Measurements from ENCODE around the gene TM9SF4.

TM9SF4 gene

DNA sequence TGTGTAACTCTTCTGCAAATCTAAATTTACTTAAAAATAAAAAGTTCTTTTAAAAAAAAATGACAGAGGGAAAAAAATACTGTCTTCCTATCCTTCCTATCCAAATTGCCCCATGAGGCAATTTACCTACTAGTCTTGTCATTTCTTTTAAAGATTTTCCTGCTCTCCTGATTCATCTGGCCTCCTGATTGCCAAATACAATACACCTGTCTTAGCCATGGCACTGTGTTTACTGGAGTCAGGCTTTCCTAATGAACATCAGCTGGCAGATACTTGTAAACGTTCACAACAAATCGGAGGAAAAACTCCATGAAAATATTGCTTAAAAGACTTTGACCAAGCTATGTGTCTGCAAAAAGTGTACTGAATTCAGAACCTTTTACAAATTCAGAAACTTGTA is 21.5 kb downstream of the TM9SF4 start:
- DNase-seq = no peak

DNA sequence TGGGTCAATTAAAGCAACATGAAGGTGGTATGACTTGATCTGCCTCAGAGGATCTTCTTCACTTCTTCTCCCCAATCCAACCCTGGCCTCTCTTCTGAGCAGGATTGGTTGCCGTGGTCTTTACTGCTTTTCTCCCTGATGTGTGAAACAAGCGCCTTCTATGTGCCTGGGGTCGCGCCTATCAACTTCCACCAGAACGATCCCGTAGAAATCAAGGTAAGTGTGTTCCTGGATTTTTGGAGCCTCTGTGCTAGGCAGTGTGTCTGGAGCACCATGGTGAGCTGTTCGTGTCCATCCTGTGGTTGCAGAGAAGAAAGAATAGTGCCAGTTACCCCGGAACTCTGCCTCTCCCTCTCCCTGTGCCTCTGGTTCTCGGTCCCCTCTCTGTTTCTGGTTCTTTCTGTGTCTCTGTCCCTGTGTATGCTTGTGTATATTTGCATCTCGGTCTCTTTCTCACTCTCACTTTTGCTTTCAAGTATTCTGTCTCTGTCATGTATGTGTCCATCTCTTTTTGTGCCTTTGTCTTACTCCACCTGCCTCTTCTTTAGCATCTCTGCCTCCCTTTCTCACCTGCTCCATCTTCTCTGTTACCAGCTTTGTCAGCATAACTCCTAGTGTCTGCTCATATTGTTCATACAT is 23.5 kb downstream of the TM9SF4 start:
- DNase-seq = no peak

DNA sequence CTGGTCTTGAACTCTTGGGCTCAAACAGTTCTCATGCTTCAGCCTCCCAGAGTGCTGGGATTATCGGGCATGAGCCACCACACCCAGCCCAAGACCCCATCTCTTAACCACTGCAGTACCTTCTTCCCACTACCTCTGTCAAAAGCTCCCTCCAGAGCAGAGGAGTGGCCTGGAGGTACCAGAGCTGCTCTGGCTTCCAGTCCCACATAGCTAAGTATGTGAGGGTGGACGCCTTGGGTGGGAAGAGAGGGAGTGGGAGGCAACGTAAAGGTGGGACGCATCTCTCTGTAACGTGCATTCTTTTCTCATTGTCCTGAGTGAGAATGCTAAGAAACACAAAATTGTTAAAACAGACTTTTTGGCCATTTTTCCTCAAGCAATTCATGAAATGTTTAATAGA is 24.5 kb downstream of the TM9SF4 start:
- no peak for DNase-seq

DNA sequence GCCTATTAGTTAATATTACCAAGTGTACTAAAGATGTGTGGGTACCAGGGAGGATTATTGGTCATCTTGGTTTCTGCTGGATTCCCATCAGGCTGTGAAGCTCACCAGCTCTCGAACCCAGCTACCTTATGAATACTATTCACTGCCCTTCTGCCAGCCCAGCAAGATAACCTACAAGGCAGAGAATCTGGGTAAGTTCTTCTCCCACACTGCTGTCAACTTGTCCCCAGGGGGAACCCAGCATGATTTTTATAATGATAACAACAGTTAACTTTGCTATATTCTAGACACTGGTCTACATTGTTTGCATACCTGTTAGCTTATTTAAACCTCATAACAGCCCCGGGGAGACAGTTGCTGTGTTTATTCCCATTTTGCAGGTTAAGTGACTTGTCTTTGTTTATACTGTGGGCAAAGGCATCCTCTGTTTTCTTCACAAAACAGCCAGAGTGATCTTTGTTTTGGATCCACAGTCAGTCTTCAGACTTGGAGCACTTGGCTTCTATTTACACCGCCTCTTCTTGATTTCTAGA is 26.5 kb downstream of the TM9SF4 start:
- no peak for DNase-seq

DNA sequence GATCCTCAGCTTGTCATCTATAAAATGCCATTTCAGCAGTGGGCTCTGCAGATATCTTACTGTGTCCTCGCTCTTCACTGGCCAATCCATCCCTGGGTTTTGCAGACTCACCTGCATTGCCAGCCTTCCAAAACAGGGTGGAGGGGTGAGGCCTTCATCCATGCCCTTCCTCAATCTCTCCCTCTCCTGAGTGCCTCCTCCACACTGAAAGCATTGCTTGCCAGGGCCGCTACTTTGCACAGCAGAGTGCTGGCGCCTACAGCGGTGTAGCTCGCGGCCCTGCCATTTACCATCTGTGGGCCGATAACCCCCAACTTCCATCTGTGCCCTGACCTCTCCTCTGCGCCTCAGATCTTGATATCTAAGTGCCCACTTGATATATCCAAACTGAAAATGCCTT is 29.4 kb downstream of the TM9SF4 start:
- no peak for DNase-seq

DNA sequence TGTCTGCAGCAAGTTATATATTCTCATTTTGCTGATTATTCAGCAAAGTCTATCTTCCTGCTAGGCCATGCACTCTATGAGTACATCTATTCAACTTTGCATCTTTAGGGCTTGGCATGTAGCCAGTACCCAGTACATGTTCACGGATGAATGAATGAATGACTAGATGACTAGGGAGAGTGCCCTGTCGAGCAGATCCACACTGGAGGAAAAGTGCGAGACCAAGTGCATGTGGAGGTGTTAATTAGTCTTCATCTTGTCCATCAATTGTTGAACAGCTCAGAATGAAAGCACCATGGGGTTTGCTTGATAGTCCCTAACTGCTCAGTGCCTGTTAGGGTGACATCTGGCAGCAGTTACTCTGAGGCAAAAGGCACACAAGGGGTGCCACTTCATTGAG is 30.4 kb downstream of the TM9SF4 start:
- no peak for DNase-seq

DNA sequence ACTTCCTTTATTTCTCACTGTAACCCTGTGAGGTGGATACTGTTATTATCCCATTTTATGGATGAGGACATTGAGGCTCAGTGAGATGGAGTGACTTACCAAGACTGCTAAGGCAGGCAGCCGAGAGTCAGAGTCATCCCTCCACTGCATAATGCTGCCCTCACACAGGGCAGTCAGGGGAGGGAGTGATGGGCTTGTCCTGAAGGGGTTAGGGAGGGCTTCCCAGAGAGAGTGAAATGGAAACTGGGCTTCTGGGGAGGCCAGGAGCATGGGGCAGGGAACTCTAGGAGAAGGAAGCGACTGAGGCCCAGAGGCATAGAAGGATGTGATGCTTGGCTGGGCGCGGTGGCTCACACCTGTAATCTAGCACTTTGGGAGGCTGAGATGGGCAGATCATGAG is 31.1 kb downstream of the TM9SF4 start:
- DNase-seq = no peak

DNA sequence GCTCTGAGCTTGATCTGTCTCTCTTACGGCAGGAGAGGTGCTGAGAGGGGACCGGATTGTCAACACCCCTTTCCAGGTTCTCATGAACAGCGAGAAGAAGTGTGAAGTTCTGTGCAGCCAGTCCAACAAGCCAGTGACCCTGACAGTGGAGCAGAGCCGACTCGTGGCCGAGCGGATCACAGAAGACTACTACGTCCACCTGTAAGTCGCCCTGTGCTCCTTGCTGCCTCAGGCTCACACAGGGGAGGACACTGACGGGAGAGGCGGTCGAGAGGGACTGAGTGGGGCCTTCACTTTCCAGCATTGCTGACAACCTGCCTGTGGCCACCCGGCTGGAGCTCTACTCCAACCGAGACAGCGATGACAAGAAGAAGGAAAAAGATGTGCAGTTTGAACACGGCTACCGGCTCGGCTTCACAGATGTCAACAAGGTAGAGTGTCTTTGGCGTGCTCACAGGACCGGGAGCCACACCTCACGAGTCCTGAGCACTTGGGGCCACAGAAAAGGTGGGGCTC is 32.0 kb downstream of the TM9SF4 start:
- DNase-seq = no peak

DNA sequence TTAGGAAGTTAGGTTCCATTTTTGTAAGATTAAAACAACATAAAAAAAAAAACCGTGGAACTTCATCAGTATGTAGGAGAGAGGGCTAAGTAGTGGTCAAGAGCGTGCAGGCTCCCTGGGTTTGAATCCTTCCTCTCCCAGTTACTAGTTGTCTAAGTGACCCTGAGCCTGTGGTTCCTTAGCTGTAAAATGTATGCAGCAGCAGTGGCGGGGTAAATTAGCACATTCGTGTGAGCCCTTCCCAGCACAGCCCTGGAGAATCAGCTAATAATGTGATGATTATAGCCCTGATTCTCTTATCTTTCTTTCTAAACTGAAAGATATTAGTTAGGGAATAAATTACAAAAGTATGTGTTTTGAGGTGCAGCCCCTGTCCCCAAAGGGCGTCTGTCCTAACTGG is 32.6 kb downstream of the TM9SF4 start:
- no peak for DNase-seq

DNA sequence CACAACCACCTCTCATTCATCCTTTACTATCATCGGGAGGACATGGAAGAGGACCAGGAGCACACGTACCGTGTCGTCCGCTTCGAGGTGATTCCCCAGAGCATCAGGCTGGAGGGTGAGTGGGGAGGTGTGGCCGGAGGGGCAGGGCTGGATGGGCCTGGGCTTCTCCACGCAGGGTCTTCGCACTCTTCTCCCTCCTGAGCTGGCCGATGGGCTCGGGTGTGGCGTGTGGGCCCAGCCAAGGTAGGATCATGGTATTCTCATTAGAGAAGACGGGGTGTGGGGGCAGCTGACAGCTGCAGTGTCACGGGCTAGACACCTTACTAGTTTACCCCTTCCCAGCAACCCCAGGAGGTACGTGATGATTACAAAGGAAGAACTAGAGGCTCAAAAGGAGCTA is 33.5 kb downstream of the TM9SF4 start:
- no peak for DNase-seq

DNA sequence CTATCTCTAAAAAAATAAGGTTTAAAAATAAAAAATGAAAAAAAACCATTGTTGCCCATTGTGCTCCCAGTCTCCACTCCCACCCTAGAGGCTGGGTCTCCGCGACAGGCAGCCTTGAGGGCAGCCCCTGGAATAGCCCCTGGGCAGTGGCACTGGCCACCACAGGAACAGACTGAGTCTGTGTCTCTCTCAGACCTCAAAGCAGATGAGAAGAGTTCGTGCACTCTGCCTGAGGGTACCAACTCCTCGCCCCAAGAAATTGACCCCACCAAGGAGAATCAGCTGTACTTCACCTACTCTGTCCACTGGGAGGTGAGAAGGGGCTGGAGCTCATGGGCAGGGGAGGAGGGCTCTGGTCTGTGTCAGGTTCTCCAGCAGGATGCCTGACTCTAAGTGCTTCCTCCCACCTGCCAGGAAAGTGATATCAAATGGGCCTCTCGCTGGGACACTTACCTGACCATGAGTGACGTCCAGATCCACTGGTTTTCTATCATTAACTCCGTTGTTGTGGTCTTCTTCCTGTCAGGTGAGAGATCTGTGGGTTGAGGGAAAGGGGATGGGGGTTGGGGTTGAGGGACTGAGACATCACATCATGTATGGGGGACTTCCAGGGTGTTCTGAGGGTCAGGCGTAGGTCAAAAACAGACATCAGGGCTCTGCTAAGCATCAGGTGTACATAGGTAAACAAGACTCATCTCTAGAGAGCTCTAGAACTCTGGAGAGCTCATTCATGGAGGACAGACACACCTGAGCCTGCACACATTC is 35.6 kb downstream of the TM9SF4 start:
- no peak for DNase-seq

DNA sequence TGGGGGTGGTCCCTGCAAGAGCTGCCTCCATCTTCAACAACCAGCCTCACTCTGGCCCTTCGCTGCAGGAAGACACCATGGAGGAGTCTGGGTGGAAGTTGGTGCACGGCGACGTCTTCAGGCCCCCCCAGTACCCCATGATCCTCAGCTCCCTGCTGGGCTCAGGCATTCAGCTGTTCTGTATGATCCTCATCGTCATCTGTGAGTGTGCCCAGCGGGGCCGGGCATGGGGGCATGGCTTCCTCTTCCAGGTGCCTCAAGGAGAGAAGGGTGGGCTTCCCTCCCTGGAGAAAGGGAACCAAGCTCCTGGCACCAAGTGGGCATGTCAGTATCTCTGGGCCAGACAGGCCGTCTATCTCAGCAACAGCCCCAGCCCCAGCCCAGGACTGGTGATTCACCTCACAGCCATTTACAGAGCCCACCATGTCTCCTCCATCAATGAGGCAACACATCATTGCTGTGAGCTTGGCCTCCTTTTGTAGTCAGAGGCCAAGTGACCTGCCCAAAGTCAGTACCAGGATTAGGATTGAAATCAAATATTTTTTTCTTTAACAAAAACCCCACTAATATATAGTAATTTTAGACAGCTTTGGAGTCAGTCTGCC is 40.2 kb downstream of the TM9SF4 start:
- no peak for DNase-seq

DNA sequence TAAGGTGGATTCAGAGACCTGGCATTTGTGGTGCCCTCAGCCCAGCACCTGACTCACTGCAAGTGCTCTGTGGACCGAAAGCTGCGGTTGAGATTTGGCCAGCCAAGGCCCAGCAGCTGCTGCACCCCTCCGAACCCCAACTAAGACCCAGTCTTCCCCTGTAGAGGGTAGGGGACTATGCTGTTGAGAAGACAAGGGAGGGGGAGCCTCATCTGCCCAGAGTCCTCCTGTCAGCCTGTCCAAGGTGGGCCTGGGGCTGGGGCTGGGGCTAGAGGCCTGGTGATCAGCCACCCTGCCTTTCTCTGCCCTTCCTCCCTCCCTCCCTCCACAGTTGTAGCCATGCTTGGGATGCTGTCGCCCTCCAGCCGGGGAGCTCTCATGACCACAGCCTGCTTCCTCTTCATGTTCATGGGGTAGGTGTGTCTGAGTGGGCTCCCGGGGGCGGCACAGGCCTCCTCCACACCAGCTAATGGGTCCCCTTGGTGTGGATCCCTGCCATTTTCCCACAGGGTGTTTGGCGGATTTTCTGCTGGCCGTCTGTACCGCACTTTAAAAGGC is 40.9 kb downstream of the TM9SF4 start:
- DNase-seq = no peak

DNA sequence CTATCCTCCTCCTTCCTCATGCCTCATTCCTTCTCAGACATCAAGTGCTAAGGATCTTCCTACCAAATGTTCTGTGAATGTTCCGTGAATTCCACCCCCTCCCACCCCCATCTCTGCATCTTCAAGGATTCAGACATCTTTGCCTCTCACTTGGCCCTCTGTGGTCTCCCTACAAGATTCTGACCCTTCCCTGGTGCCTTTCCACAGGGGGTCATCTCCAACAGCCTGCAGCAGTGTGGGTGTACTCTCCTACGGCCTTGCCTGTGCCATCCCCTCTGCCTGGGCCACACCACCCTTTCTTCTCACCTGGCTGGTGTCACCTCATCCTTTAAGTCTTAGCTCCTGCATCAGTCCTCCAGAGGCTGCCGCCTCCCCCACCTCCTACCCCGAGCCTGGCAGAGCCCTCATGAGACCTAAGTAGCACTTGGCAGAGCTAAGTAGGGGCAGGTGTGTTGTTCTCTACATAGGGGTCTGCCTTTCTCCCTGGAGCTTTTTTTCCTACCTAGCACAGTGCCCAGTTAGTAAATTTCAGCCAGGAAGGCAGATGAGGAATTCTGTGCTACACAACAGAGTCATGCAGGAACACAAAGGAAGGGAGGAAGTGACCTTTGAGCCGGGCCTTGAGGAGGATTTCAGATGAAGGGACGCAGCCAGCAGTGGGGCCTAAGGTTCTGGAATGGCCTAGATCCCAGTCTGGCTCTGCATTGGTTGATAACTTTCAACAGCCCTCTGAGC is 43.1 kb downstream of the TM9SF4 start:
- no peak for DNase-seq

DNA sequence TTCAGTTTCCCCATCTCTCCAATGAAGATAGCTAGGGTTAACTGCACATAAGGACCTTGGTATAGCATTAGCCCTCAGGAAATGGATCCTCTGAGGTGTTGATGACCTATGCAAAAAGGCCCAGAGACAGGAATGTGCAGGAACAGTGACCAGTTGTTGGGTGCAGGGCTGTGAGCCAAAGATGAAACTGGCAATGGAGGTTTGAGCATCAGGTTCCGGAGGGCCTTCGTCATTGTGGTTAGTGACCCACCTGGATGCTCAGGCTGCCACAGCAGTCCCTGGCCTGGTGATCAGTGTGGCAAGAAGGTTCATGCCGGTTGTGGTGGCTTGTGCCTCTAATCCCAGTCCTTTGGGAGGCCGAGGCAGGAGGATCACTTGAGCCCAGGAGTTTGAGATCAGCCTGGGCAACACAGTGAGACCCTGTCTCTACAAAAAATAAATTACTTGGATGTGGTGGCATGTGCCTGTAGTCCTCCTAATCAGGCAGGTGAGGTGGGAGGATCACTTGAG is 43.7 kb downstream of the TM9SF4 start:
- no peak for DNase-seq

DNA sequence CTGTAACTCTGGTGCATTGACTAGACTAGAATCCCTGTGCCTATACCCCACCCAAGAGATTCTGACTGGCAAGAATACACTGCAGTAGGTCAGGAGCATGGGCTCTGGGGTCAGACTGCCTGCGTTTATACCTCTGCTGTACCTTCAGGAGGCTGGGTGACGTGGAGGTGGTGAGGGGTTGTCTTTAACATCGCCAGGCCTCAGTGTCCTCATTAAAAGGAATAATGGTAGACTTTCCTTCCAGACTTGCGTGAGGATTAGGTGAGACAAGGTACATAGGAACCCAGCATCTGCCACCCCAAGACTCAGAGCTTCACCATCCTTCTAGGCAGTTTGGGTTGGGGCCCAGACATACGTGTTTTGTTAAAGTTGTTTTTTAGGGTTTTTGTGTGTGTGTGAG is 44.3 kb downstream of the TM9SF4 start:
- DNase-seq = no peak

DNA sequence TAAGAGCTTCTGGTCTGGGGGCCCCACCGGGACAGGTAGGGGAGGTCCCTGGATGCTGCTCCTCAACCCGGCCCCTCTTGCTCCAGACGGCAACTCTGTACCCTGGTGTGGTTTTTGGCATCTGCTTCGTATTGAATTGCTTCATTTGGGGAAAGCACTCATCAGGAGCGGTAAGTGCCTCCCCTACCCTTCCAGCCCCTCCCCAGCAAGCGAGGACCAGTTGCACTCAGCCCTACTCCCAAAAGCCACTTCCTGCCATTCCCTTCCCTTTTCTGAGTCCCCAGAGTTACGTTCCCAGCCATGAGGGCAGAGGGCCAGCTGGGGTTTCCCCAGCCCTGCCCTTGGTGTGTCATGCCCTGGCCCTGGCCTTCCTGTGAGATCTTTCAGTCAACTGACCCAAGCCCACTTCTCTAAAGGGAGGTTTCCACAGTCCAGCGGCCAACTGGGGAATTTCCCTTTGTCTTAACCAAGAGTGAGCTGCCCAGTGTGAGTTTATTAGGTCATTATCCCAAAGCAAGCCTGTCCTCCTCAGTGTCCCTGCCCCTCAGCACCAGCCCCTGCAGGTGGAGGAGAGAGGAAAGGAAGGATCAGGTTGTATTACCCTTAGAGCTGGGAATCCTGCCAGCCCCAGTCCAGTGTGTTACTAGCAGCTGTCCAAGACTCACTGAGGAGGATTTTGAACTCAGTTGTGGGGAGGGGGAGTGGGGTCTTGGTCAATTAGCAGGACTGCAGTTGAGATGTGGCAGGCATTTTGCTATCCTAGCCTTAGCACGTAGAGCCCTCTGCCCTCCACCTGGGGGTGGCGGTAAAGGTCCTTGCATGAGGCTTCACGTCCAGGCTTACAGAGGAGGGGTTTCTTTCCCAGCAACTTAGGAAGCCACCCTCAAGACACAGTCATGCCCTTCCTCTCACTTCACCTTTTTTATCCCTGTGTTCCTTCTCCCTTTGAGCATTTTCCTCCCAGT is 45.8 kb downstream of the TM9SF4 start:
- peak; percentile 94 for DNase-seq

DNA sequence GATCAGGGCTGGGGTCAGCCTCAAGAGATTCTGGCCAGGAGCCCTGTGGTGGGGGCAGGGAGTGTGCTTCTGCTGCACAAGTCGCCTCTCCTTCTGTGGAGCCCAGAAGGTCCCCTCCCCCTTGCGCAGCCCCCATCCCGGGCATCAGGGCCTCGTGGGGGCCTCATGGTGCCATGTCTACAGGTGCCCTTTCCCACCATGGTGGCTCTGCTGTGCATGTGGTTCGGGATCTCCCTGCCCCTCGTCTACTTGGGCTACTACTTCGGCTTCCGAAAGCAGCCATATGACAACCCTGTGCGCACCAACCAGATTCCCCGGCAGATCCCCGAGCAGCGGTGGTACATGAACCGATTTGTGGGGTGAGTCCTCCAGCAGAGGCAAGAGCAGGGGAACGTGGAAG is 48.1 kb downstream of the TM9SF4 start:
- no peak for DNase-seq

DNA sequence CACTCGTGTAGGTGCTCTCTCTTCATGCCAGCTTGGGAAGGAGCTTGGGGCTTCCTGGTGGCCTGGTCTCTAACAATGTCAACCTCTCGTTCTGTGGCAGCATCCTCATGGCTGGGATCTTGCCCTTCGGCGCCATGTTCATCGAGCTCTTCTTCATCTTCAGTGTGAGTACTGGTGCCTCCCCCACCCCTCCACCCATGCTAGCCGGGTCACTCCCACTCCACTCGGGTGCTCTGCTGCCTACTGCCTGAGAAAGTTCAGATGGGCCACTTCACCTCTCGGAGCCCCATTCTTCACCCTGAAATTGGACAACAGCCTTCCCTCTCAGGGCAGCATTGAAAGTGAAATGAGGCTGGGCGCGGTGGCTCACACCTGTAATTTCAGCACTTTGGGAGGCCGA is 48.8 kb downstream of the TM9SF4 start:
- no peak for DNase-seq

DNA sequence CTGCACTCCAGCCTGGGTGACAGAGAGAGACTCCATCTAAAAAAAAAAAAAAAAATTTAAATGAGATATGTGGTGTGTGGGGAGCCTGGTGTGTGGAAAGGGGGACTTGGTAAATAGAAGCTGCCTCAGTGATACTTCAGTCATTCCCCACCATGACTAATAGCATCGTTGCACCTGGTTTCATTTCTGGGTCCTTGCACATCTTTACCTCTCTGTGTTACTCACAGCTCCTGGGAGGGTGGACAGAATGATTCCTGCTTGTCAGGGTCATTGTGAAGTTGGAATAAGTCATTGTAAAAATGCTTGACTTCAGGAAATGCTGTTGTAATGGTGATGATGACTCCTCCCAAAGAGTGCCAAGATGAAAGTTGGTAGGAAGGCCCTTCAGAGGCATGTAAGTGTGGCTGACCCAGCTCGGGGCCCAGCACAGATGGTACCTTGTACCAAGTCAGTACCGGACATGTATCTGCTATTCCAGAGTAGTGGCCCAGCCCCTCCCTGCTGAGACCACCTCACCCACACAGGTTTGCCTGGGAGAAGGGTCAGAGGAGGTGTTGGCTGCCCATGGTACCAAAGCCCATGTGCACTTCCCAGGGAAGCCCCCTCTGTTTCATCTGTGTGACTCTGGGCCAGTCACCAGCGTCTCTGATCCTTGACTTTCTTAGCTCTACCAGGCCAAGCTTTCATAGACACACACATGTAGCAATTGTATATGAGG is 49.6 kb downstream of the TM9SF4 start:
- no peak for DNase-seq

DNA sequence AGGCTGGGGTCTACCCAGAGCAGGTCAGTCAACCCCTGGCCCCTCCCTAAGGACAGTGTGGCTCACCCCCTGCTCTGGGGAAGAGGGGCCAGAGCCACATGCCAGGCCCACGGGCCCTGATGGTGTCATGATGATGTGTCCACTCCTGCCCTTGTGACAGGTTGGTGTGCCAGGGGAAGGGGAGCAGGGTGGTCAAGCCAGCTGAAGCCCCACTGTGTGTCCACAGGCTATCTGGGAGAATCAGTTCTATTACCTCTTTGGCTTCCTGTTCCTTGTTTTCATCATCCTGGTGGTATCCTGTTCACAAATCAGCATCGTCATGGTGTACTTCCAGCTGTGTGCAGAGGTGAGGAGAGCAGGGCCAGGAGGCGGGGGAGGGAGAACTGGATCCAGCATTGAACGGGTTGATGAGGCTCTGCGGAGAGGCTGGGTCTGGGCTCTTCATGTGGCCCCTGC is 50.3 kb downstream of the TM9SF4 start:
- no peak for DNase-seq

Measured in NCI-H226 (cell line).